ENCODE data around the gene TPP1.

The TPP1 gene

DNA sequence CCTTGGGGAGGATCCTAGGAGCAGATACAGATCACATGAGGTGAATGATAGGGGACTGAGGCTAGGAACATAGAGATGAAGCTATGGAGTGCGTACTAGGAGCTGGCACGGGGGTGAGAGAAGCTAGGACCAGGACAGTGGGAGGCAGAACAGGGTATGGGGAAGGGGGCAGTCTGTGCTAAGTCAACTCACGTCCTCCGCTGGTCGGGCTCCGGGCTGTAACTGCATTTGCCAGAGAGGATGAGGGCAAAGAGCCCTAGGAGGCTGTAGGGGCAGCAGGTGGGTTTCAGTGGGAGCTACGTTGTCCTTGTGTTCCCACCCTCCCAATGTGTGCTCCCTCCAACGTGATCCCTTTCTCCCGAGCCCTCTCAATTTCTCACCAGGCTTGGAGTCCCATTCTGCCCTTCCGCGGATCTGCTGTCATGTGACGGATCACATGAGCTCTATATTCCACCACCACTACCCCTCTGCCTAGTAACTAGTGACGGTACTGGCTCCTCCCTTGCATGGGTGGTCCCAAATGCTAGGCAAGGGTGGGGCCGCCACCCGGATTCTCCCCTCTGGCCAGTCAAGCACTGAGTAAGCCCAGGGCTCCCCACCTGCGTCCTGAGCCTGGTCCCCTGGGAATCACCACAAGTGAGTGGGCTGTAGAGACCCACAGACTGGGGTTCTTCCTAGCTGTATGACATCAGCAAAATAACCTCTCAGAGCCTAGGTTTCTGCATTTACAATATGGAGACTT is at the start of gene TPP1:
TPP1 (minus strand) TSS at position 419 of the 742 bp plus-strand sequence; CDS start at position 397, 22 bp downstream.
- Histone ChIP-seq H3K4me3 (peak within 1 kb of the TSS; percentile 96), H3K27ac (peak within 1 kb of the TSS; percentile 85 to 95)
- DNase-seq (ENCODE audit: low spot score) = peak; percentile 96
- TF ChIP-seq, protein P1, sequence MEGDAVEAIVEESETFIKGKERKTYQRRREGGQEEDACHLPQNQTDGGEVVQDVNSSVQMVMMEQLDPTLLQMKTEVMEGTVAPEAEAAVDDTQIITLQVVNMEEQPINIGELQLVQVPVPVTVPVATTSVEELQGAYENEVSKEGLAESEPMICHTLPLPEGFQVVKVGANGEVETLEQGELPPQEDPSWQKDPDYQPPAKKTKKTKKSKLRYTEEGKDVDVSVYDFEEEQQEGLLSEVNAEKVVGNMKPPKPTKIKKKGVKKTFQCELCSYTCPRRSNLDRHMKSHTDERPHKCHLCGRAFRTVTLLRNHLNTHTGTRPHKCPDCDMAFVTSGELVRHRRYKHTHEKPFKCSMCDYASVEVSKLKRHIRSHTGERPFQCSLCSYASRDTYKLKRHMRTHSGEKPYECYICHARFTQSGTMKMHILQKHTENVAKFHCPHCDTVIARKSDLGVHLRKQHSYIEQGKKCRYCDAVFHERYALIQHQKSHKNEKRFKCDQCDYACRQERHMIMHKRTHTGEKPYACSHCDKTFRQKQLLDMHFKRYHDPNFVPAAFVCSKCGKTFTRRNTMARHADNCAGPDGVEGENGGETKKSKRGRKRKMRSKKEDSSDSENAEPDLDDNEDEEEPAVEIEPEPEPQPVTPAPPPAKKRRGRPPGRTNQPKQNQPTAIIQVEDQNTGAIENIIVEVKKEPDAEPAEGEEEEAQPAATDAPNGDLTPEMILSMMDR (IDR thresholded peaks at IDR 0.05) = no peak

- Histone ChIP-seq H3K4me3 (no peak overlapping the region), H3K27ac (no peak overlapping the region)
- TF ChIP-seq, protein P1 (IDR thresholded peaks at IDR 0.05) = no peak
- DNase-seq (ENCODE audit: low spot score) = no peak
Measured at GRCh38 chr11:6667733-6668374, 48.6 kb upstream of the TPP1 start.

- TF ChIP-seq, protein P1 (IDR thresholded peaks at IDR 0.05) = no peak
- H3K27ac ChIP-seq = no peak overlapping the region
- no peak overlapping the region for H3K4me3 ChIP-seq
- DNase-seq (ENCODE audit: low spot score) = no peak
Measured at GRCh38 chr11:6666302-6667183, 47.3 kb upstream of the TPP1 start.

- Histone ChIP-seq H3K4me3 (no peak overlapping the region), H3K27ac (no peak overlapping the region)
- TF ChIP-seq, protein P1 (IDR thresholded peaks at IDR 0.05) = no peak
- DNase-seq (ENCODE audit: low spot score) = no peak
Measured at GRCh38 chr11:6664551-6664950, 45.3 kb upstream of the TPP1 start.

- H3K27ac ChIP-seq = no peak overlapping the region
- DNase-seq (ENCODE audit: low spot score) = no peak
Measured at GRCh38 chr11:6663794-6664469, 44.7 kb upstream of the TPP1 start.

GRCh38 chr11:6660712-6661111 is 41.5 kb upstream of the TPP1 start:
- Histone ChIP-seq H3K4me3 (no peak overlapping the region), H3K27ac (no peak overlapping the region)
- DNase-seq (ENCODE audit: low spot score) = no peak
- TF ChIP-seq, protein P1 (IDR thresholded peaks at IDR 0.05) = no peak

More at GRCh38 chr11:6663794-6664469, 44.7 kb upstream of the TPP1 start:
- no peak overlapping the region for H3K4me3 ChIP-seq
- TF ChIP-seq, protein P1 (IDR thresholded peaks at IDR 0.05) = no peak
